ENCODE results near the gene POTEC. TPM values are rescaled to one million over a fixed set of nuclear protein-coding genes. Genes with fewer than 3 reads are reported as not detected.

The POTEC gene
- total RNA-seq, 1 donor from 2014 or later: under 0.01 TPM

Small RNA genes lying within 50 kb of the gene (small RNA-seq; reads per million reads assigned to genes)
- gene RNU6-1021P: not detected

Other genes starting within 250 kb of the POTEC start
- gene ANKRD30B, start 204.6 kb upstream of the POTEC start, total RNA-seq: 3.3 TPM